ENCODE data around the gene EIF6. TPM values are rescaled to one million over a fixed set of nuclear protein-coding genes. Genes with fewer than 3 reads are reported as not detected.

Gene EIF6
- total and polyA plus RNA-seq, 2 of the 8 experiments (the other 6 are each of a cell fraction or from before 2014, with no cell fraction given), result 184 to 319 TPM

DNA sequence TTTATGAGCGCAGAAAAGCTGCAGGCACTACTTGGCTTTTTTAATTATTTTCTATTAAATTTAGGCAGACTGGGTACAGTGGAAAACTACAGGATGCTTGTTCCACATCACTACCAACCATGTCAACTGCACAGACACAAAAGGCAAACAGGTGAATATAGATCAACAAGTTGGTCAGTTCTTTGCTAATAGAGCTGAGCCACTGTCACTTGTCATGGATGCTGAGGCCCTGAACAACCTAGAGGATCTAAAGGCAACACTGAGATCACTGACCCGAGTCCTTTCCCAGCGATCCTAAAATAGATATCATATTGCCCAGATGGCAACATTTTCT, 42.1 kb upstream of the EIF6 start:
- no peak overlapping the region for H3K4me3 ChIP-seq (ENCODE audit: extremely low read depth in 1 of 4, insufficient read depth in 2 of 4, low read depth in 3 of 4, low read length in 4 of 4)
- H3K4ac ChIP-seq (replicated peaks; ENCODE audit: insufficient read length, low read depth, low read length), result no peak overlapping the region
- H2AFZ ChIP-seq (ENCODE audit: low read length), result no peak overlapping the region
- H3K9ac ChIP-seq (replicated peaks in 1 of 4; ENCODE audit: extremely low read depth in 1 of 4, low read depth in 3 of 4, low read length in 3 of 4), result no peak overlapping the region
- no peaks in the 10 kb centered on the region; a peak in 1 of 8 replicates for H3K36me3 ChIP-seq (ENCODE audit: control insufficient read depth in 2 of 4, insufficient read depth in 4 of 4, low read length in 3 of 4)
- WGBS, 2 experiments (ENCODE audit: extremely low coverage in 1 of 2, insufficient coverage in 1 of 2, insufficient read length in 1 of 2, insufficient replicate concordance in 2 of 2, low coverage in 1 of 2, low lambda C conversion rate in 2 of 2, missing lambda C conversion rate in 1 of 2), result 87% methylated on average over 3 of the region's 3 CpGs; no CpG with 5 or more reads in 1 of the 2 experiments
- H3K79me2 ChIP-seq (ENCODE audit: control insufficient read depth in 1 of 2, insufficient read depth in 2 of 2, low read length in 2 of 2), result no peaks in the 10 kb centered on the region
- no peaks in the 10 kb centered on the region for H3K9me3 ChIP-seq (ENCODE audit: insufficient read depth in 2 of 2, low read depth in 1 of 2, low read length in 1 of 2)
- no peak overlapping the region for H3K23ac ChIP-seq (ENCODE audit: insufficient read length)
- H2BK120ac ChIP-seq (replicated peaks; ENCODE audit: low read depth, low read length), result no peak overlapping the region
- DNase-seq (ENCODE audit: low read depth in 1 of 2, low spot score in 2 of 2), result no peak
- H4K8ac ChIP-seq (ENCODE audit: extremely low read depth, insufficient read depth, low read length), result no peak overlapping the region
- H3K27me3 ChIP-seq (replicated peaks in 1 of 4; ENCODE audit: control insufficient read depth in 3 of 4, extremely low read depth in 1 of 4, insufficient read depth in 3 of 4, low read length in 3 of 4), result no peaks in the 10 kb centered on the region
- no peak overlapping the region for H3K56ac ChIP-seq (replicated peaks; ENCODE audit: insufficient read length, low read depth, low read length)
- no peak overlapping the region for H2AK5ac ChIP-seq (ENCODE audit: low read depth, low read length)
- H3K18ac ChIP-seq (ENCODE audit: extremely low read depth, low read length), result no peak overlapping the region
- H3K4me2 ChIP-seq (ENCODE audit: insufficient read depth in 1 of 2, low read depth in 2 of 2, low read length in 2 of 2), result no peak overlapping the region
- no peak overlapping the region for H4K91ac ChIP-seq (replicated peaks; ENCODE audit: insufficient read length, low read length)
- H2BK20ac ChIP-seq (ENCODE audit: low read length), result no peak overlapping the region
- H4K5ac ChIP-seq (ENCODE audit: insufficient read length, low read depth, low read length), result no peak overlapping the region
- no peaks in the 10 kb centered on the region for H3K79me1 ChIP-seq (ENCODE audit: low read depth, low read length)
- POLR2A ChIA-PET (ENCODE audit: partially characterized antibody), result no interaction called here
- H3K23me2 ChIP-seq (ENCODE audit: low read depth, low read length), result no peaks in the 10 kb centered on the region
- H4K20me1 ChIP-seq (replicated peaks in 1 of 2; ENCODE audit: control insufficient read depth in 1 of 2, insufficient read depth in 2 of 2, low read length in 2 of 2), result no peaks in the 10 kb centered on the region
- H2BK12ac ChIP-seq (ENCODE audit: low read depth, low read length), result no peak overlapping the region
- H2BK15ac ChIP-seq (ENCODE audit: low read length), result no peak overlapping the region
- FAIRE-seq, result no peak
- CTCF ChIA-PET (ENCODE audit: partially characterized antibody), result interaction anchor here (0.6 to 6.6 kb wide), 2 partner anchors 21 to 177 kb away, joined by 3 to 141 read pairs; no protein-coding TSS in a partner anchor
- H3K14ac ChIP-seq (ENCODE audit: insufficient read length), result no peak overlapping the region
- H3K4me1 ChIP-seq (replicated peaks in 1 of 4; ENCODE audit: control insufficient read depth in 3 of 4, insufficient read depth in 4 of 4, low read length in 3 of 4), result peaks cover 0 to 4% (median 1%) of the 10 kb centered on the region in 4 experiments; a peak in 2 of 7 replicates
- H3K27ac ChIP-seq (ENCODE audit: low read depth, low read length), result no peak overlapping the region
- H2BK5ac ChIP-seq (ENCODE audit: low read depth, low read length), result no peak overlapping the region
- TF ChIP-seq ZNF274 (IDR thresholded peaks at IDR 0.05; ENCODE audit: borderline replicate concordance, extremely low read depth, low read length), result no peak
- TF ChIP-seq, protein P1, sequence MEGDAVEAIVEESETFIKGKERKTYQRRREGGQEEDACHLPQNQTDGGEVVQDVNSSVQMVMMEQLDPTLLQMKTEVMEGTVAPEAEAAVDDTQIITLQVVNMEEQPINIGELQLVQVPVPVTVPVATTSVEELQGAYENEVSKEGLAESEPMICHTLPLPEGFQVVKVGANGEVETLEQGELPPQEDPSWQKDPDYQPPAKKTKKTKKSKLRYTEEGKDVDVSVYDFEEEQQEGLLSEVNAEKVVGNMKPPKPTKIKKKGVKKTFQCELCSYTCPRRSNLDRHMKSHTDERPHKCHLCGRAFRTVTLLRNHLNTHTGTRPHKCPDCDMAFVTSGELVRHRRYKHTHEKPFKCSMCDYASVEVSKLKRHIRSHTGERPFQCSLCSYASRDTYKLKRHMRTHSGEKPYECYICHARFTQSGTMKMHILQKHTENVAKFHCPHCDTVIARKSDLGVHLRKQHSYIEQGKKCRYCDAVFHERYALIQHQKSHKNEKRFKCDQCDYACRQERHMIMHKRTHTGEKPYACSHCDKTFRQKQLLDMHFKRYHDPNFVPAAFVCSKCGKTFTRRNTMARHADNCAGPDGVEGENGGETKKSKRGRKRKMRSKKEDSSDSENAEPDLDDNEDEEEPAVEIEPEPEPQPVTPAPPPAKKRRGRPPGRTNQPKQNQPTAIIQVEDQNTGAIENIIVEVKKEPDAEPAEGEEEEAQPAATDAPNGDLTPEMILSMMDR (IDR thresholded peaks at IDR 0.05; ENCODE audit: control extremely low read depth in 1 of 3, insufficient read depth in 1 of 3, low read depth in 1 of 3, low read length in 3 of 3), result no peak
- no peak for TF ChIP-seq TBP (IDR thresholded peaks at IDR 0.05; ENCODE audit: low read depth, low read length)
- no peak for TF ChIP-seq TAF7 (optimal IDR thresholded peaks at IDR 0.05; ENCODE audit: borderline replicate concordance, low read depth, low read length)
- TF ChIP-seq HDAC6 (IDR thresholded peaks at IDR 0.05; ENCODE audit: low read depth, low read length), result no peak
- TF ChIP-seq CREB1 (IDR thresholded peaks at IDR 0.05), result no peak
- no peak for TF ChIP-seq EP300 (IDR thresholded peaks at IDR 0.05; ENCODE audit: borderline replicate concordance in 1 of 2, low read depth in 2 of 2, low read length in 2 of 2)
- TF ChIP-seq SP4 (IDR thresholded peaks at IDR 0.05; ENCODE audit: low read length), result no peak
- no peak for TF ChIP-seq EGR1 (IDR thresholded peaks at IDR 0.05; ENCODE audit: borderline replicate concordance, low read depth, low read length)
- no peak for TF ChIP-seq SIN3A (conservative IDR thresholded peaks at IDR 0.05 in 1 of 2, IDR thresholded peaks at IDR 0.05 in 1 of 2; ENCODE audit: low read depth in 1 of 2, low read length in 2 of 2)
- no peak for TF ChIP-seq BACH1 (IDR thresholded peaks at IDR 0.05; ENCODE audit: low read length)
- no peak for TF ChIP-seq GTF2F1 (IDR thresholded peaks at IDR 0.05; ENCODE audit: borderline replicate concordance, low read depth, low read length)

Data from H1 (cell line).